UCSD-AML1 (cell line): ENCODE results near the gene FANCD2.
A peak's percentile ranks its signal among the peaks of the same experiment; 100 is the strongest.
"Not testable (repeated sequence)": the region's sequence is repeated elsewhere in the genome, so short reads cannot be mapped to it uniquely, and the experiment has no call there.

Source experiments
- DNase-seq: peaks from one replicate; lab custom pipeline; 2025; ENCODE audit not compliant: unreplicated experiment; lab: John Stamatoyannopoulos, UW

FANCD2 gene

DNA sequence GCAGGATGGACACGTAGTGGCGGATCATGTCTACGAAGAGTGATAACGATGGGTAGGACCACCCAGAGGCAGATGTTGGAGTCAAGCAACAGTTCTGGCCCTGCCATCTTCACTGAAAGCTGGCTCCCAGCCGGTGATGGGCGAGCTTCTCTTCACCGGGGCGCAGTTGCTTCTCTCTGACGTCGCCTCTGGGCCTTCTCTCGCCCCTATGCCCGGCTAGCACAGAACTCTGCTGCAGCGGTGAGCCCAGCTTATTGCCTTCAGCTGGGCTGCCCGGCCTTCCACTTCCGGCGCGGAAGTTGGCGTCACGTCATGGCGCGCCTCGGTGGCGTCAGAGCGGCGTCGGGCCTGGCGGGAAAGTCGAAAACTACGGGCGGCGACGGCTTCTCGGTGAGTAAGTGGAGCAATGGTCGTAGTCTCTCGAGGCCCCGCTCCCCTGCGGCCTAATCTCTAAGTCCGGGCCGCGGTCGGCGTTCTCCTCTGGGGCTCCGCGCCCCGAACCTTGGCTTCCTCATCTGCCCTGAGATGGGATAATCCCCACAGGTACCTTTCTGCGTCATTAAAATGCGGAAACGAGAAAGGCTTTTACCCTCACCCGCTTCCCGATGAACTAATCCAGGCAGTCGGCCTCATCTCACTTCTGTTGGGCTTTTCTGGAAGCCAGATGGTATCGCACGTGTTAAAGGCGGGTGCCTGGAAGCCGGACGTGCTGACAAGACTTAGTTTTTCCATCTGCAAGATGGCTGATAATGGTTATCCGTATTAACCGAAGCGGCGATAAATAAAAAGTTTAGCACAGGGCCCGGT, at the start of gene FANCD2:
FANCD2 (plus strand) TSS at position 354 of the 807 bp plus-strand sequence. CDS start 2,221 bp downstream, outside the sequence.
- DNase-seq, result peak; percentile 90

- peak; percentile 66 for DNase-seq
Measured at GRCh38 chr3:9976721-9977709, 49.2 kb upstream of the FANCD2 start.

DNA sequence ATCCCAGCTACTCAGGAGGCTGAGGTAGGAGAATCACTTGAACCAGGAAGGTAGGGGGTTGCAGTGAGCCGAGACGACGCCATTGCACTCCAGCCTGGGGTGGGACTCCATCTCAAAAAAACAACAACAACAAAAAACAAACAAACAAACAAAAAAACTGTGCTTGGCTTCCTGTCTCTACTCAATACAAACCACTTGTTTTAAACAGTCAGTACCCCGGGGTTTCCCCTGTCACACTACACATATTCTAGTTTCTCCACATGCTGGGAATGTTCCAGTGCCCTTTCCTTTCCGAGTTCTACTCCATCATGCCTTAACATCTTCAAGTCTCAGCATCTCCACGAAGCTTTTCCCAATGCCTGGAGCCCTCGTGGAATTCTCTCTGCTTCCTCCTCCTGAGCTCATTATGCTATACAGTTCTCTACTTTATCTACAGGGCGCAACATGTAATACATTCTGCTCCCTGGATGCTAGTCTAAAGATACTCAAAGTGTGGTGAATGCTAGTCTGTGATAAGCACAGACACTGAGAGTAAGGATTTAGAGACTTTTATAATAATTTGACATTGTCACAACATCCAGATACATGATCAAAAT, 47.4 kb upstream of the FANCD2 start:
- no peak for DNase-seq

- no peak for DNase-seq
Measured at GRCh38 chr3:9980251-9980650, 46.0 kb upstream of the FANCD2 start.

DNA sequence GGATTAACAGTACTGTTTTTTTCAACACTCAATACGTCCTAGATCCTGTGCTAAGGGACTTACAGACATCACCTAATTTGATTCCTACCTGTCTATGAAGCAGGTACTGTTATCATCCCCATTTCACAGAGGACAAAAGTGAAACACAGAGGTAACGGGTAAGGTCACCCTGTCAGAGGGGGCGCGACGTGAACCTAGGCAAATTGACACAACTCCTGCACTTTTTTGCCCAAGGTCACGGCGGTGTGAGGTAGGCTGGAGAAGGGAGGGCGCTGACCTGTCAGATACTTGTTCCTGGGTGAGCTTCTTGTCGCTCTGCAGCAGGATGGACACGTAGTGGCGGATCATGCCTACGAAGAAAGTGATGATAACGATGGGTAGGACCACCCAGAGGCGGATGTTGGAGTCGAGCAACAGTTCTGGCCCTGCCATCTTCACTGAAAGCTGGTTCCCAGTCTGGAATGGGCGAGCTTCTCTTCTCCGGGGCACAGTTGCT, 40.0 kb upstream of the FANCD2 start:
- no peak for DNase-seq

DNA sequence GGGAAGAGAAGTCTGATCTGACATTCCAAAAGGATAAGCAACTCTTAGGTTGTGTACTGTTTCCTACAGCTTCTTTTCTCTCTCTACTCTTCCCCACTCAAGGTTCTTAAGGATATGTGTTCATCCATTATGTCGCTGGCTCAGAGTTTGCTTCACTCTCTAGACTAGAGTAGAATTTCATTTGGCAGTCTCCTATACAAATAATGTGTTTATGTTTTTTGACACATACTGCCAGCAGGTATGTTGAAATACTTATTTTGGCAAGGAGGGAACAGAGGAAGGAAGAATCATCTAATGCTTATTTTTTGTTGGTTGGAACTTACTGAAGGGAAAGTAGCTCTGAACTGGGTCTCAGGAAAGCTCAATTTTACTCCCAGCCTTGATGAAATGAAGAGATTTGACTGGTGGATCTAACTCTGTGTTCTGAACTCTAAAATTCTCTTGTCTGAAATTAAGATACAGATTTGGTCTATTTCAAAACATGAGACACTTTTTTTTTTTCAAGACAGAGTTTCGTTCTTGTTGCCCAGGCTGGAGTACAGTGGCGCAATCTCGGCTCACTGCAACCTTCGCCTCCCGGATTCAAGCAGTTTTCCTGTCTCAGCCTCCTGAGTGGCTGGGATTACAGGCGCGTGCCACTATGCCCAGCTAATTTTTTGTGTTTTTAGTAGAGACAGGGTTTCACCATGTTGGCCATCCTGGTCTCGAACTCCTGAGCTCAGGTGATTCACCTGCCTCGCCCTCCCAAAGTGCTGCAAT, 32.0 kb upstream of the FANCD2 start:
- DNase-seq, result no peak

GRCh38 chr3:10000686-10001085, 25.6 kb upstream of the FANCD2 start:
- no peak for DNase-seq

- no peak for DNase-seq
Measured at GRCh38 chr3:10002951-10003350, 23.3 kb upstream of the FANCD2 start.

- DNase-seq, result no peak
Measured at GRCh38 chr3:10004506-10004905, 21.7 kb upstream of the FANCD2 start.

GRCh38 chr3:10004960-10005564, 21.2 kb upstream of the FANCD2 start:
- DNase-seq, result no peak

DNA sequence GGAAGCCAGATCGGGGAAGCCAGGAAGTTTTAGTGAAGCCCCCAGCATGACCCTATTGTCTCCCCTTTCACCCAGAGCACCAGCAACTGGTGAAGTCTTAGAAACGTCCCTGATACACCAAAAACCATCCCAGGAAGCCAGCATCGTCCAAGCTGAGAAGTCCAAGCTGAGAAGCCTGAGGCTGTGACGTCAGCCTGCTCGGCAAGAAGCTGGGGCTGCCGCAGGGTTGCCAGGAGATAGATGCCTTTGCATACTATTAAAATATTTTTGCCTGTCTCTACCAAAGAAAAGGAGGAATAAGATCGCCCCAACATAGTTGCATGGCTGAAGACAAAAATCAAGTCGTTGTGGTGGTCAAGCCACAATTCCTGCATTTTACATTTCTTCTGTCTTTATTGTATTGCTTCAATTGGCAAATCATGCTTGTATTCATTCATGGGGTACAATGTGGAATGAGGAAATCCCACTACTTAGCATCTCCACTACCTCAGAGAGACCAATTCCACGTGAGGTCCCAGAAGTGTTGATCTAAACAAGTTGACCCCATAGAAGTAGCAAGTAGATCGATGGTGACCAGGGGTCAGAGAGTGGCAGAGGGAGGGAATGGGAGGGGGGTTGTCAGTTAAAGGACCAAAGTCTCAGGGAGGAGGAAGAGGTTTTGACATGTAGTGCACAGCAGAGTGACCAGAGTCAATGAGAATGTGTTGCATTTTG, 20.0 kb upstream of the FANCD2 start:
- DNase-seq, result no peak

GRCh38 chr3:10006762-10007090, 19.5 kb upstream of the FANCD2 start:
- no peak for DNase-seq

DNA sequence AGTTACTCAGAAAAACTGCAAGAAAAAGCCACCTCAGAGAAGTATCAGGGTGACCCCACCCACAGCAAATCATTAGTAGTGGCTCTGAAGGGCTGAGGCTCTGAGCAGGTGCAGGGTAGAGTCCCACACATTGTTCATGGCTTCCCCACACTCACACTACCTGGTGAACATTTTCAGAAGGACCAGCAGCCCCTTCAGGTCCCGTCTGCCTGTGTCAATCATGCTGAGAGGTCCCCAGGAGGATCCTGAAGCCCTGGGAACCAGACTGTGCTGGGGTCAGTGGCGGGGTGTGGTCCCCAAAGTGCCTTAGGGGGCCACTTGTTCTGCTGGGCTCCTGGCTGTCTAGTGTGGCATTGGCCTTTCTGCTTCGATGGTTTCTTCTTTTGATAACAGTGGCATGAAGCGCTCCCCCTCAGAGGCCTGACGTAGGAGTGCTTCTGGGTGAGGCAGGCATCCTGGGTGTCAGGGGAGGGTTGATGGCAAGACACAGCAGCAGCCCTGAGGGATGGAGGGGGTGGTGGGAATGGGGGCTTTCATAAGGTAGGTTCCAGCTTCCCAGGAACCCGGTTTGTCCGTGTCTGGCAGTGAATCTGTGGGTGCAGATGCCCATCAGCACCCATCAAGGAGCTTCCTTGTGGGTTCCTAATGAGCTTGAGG, 19.0 kb upstream of the FANCD2 start:
- DNase-seq, result no peak

DNA sequence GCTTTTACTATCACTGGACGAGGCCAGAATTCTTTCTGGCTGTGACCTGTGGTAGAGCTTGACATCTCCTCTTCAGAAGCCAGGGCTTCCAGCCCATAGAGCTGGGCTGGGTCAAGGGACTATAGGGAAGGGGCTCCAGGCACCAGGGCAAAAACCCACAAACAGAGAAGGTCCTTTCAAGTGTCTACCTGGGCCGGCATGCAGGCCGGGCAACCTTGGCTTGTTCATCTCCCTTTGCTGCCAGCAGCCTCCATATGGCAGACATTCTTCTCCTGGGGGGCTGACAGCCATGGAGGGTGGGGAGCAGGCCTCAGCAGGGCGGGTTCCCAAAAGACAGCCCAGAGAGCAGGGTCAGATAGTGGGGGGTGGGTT, 18.0 kb upstream of the FANCD2 start:
- DNase-seq, result not testable (repeated sequence)

- DNase-seq, result peak; percentile 87
Measured at GRCh38 chr3:10008588-10009344, 17.5 kb upstream of the FANCD2 start.

DNA sequence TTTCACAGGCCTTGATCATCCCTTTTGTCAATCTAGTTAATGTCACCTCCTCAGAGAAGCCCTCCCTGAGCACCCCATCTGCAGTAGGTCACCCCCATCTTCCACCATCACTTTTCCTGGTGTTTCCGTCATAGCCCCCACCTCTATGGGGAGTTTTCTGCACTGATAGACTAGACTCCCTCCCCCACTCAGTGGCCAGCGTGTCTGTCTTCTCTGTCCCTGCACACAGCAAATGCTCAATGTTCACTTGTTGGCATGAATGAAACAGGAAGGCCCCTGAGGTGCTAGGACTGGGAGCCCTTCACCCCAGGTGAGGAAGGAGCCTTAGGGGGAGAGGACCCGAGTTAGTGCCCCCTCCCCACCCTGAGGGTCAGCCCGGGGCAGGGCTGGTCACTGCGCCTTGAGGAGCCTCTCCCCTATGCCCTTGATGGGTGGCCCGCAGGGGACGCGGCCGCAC, 15.8 kb upstream of the FANCD2 start:
- no peak for DNase-seq

- DNase-seq, result peak; percentile 92
Measured at GRCh38 chr3:10010878-10011465, 15.3 kb upstream of the FANCD2 start.

DNA sequence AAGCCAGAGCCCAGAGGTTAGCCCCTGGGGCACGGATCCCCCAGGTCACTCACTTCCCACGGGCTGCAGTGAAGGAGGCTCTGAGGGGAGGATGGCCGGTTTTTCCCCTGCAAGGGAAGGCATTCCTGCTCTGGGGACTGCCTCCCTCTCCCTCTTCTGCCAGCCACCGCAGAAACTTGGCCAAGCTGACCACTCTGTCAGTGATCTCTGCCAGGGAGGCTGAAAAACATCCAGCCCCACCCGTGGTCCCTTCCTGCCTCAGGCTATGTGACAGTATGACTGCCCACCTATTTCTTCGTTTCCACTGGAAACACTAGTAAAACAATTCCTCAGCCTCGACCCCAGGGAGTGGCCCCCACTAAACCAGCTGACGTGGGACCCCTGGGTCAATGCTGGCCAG, 14.6 kb upstream of the FANCD2 start:
- no peak for DNase-seq
